Endothelial cell of umbilical vein (primary cell): ENCODE results near the gene KCNB1. TPM values are rescaled to one million over a fixed set of nuclear protein-coding genes. Genes with fewer than 3 reads are reported as not detected.

Experiments
- BruUV-seq: library from RNA; stranded (reverse); fragments of 400-500 nt; replicated peaks from 2 replicates; lab custom pipeline; 2021; lab: Mats Ljungman, UMichigan
- CTCF ChIA-PET: fragments of 300-600, 350-600 bp; sonication (Branson Sonifier 250); formaldehyde crosslinking; loops from one replicate; lab custom pipeline; 2021; ENCODE audit warnings: antibody characterized with exemption, inconsistent platforms; lab: Charles Lee
- POLR2A ChIA-PET: fragments of 300-600, 350-600 bp; sonication (Branson Sonifier 250); formaldehyde crosslinking; loops from one replicate; lab custom pipeline; 2021; ENCODE audit warnings: antibody characterized with exemption, inconsistent platforms; lab: Charles Lee
- DNase-seq: peaks from one replicate; pipeline ENCODE4 v3.0.0-alpha.2; 2011; ENCODE audit warnings: low read depth, low spot score
- FAIRE-seq: peaks from 2 replicates; lab custom pipeline; 2011; peaks lifted over from hg19 to GRCh38; lab: Jason Lieb, UNC
- H2AFZ ChIP-seq: 2 replicates; pipeline ENCODE4 v1.6.0; 2012; ENCODE audit warnings: low read depth, low read length, control low read depth, inconsistent platforms
- H3K27ac ChIP-seq: 2 replicates; pipeline ENCODE4 v1.5.1; 2011; ENCODE audit warnings: low read depth, mild to moderate bottlenecking, control low read depth, low read length, moderate library complexity; ENCODE audit not compliant: insufficient read depth
- H3K27me3 ChIP-seq, 2 experiments: 2 replicates each; pipeline versions ENCODE4 v1.6.0 to v1.6.1; 2011; ENCODE audit warnings: low read length in 2 of 2, mixed read lengths in 1 of 2; ENCODE audit not compliant: control insufficient read depth in 2 of 2, insufficient read depth in 2 of 2
- H3K36me3 ChIP-seq, 2 experiments: 2 replicates in 1 of 2; 3 replicates in 1 of 2; pipeline ENCODE4 v1.5.1; 2011; ENCODE audit warnings: low read length in 2 of 2, mild to moderate bottlenecking in 1 of 2, moderate library complexity in 1 of 2; ENCODE audit not compliant: control insufficient read depth in 2 of 2, insufficient read depth in 2 of 2; ENCODE audit errors: extremely low read depth in 1 of 2
- H3K4me1 ChIP-seq: 3 replicates; pipeline ENCODE4 v1.5.1; 2011; ENCODE audit warnings: mild to moderate bottlenecking, low read length; ENCODE audit not compliant: control insufficient read depth, insufficient read depth; ENCODE audit errors: extremely low read depth
- H3K4me2 ChIP-seq: 2 replicates; pipeline ENCODE4 v1.6.1; 2011; ENCODE audit warnings: low read length, control low read depth, mixed read lengths; ENCODE audit not compliant: insufficient read depth
- H3K4me3 ChIP-seq, 3 experiments: fragments of 200-600 bp in 1 of 3; sonication (generic), shearing (Covaris generic) in 1 of 3; replicated peaks in 1 of 3; 2 replicates each; pipeline ENCODE4 v1.5.1; 2011 to 2016; ENCODE audit warnings: control low read depth in 3 of 3, low read length in 3 of 3, mild to moderate bottlenecking in 2 of 3, inconsistent platforms in 1 of 3, low read depth in 1 of 3, moderate library complexity in 1 of 3; ENCODE audit not compliant: insufficient read depth in 1 of 3
- H3K79me2 ChIP-seq: 2 replicates; pipeline ENCODE4 v1.6.0; 2012; ENCODE audit warnings: low read length, inconsistent platforms; ENCODE audit not compliant: control insufficient read depth, insufficient read depth
- H3K9ac ChIP-seq: replicated peaks from 2 replicates; pipeline ENCODE3; 2011; ENCODE audit warnings: low read length, control low read depth; ENCODE audit not compliant: insufficient read depth; ENCODE audit errors: extremely low read depth
- H3K9me1 ChIP-seq: replicated peaks from 3 replicates; pipeline ENCODE4 v1.6.0; 2011; ENCODE audit warnings: mild to moderate bottlenecking, low read length; ENCODE audit not compliant: control insufficient read depth, insufficient read depth; ENCODE audit errors: extremely low read depth
- H3K9me3 ChIP-seq: replicated peaks from 2 replicates; pipeline ENCODE4 v1.5.1; 2012; ENCODE audit warnings: low read length, inconsistent platforms; ENCODE audit not compliant: control insufficient read depth, insufficient read depth
- H4K20me1 ChIP-seq: replicated peaks from 2 replicates; pipeline ENCODE3; 2011; ENCODE audit warnings: mild to moderate bottlenecking, low read length; ENCODE audit not compliant: control insufficient read depth, insufficient read depth; ENCODE audit errors: extremely low read depth
- CTCF ChIP-seq, 2 donors: IDR thresholded peaks; 1 replicate in 1 of 2; 2 replicates in 1 of 2; pipeline ENCODE4 v1.5.1; 2011; ENCODE audit warnings: low read length in 2 of 2, mild to moderate bottlenecking in 2 of 2, moderate library complexity in 2 of 2, control low read depth in 1 of 2, inconsistent platforms in 1 of 2, low read depth in 1 of 2; ENCODE audit not compliant: insufficient read depth in 1 of 2; ENCODE audit errors: extremely low read depth in 1 of 2
- FOS ChIP-seq: IDR thresholded peaks from 2 replicates; pipeline ENCODE4 v1.6.1; 2011; ENCODE audit warnings: mild to moderate bottlenecking, low read length, moderate library complexity, borderline replicate concordance; ENCODE audit not compliant: insufficient read depth
- GATA2 ChIP-seq: IDR thresholded peaks from 2 replicates; pipeline ENCODE4 v1.7.0; 2011; ENCODE audit warnings: low read depth, mild to moderate bottlenecking, moderate library complexity, mixed read lengths, low read length; ENCODE audit not compliant: insufficient read length, insufficient read depth
- JUN ChIP-seq: IDR thresholded peaks from 2 replicates; pipeline ENCODE4 v1.6.1; 2011; ENCODE audit warnings: borderline replicate concordance, low read depth; ENCODE audit not compliant: insufficient read length, insufficient read depth
- MYC ChIP-seq: IDR thresholded peaks from one replicate; pipeline ENCODE4 v1.6.1; 2011; ENCODE audit warnings: mild to moderate bottlenecking, low read depth, low read length
- POLR2A ChIP-seq: IDR thresholded peaks from 2 replicates; pipeline ENCODE4 v1.6.1; 2012; ENCODE audit warnings: low read depth, mild to moderate bottlenecking, control low read depth, low read length
- POLR2AphosphoS5 ChIP-seq: IDR thresholded peaks from 2 replicates; pipeline ENCODE4 v1.6.1; 2012; ENCODE audit warnings: low read depth, mild to moderate bottlenecking, control low read depth, low read length, moderate library complexity; ENCODE audit not compliant: insufficient read depth
- dilution Hi-C: fragments of 300-500 bp; cut with MboI; formaldehyde crosslinking; loops from one replicate; pipeline ENCODE4 v1.15.0; 2019; ENCODE audit warnings: low sequenced_read_pairs; ENCODE audit not compliant: extremely low pct_ligation_motif_present
- intact Hi-C: fragments of 100-400 bp; cut with micrococcal nuclease; formaldehyde crosslinking; loops from one replicate; pipeline ENCODE4 v1.10.0; 2022
- polyA plus RNA-seq, 4 experiments: library from polyadenylated mRNA; depleted of rRNA in 3 of 4; stranded (reverse) in 3 of 4; unstranded in 1 of 4; fragments of >200 nt; gene quantifications; 2 replicates each; pipeline versions ENCODE4 v1.2.1 to v1.2.3, GENCODE V29; 2011 to 2012; ENCODE audit warnings: missing spikeins in 1 of 4
- total RNA-seq: library from RNA; stranded (reverse); gene quantifications from 2 replicates; pipeline ENCODE4 v1.2.3, GENCODE V29; 2021
- TF ChIP-seq, protein P1 (sequence below): IDR thresholded peaks from 2 replicates; pipeline ENCODE4 v1.6.1; 2011; ENCODE audit not compliant: insufficient read depth, insufficient read length

Gene KCNB1
- total and polyA plus RNA-seq, 2 donors (not counting 3 experiments of a cell fraction or from before 2014, with no cell fraction given): not detected

DNA sequence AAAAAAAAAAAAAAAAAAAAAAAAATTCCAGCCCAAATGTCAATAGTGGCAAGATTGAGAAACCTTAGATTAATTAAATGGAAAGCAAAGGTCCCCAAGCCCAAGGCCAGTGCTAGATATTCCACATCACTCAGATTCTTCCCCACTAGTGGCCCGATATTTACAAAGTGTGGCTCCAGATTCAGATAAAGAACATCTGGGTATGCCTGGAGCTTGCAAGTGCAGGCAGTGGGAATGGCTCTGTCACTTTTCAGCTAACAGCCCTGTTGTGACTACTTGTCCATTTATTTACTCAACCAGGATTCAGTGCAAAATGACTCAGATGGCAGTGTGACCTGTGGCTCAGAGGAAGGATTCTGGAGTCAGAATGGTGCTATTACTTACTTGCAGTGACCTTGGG lies 8.2 kb upstream of the KCNB1 start:
- Histone ChIP-seq H3K9me1 (no peaks in the 10 kb centered on the region), H2AFZ (no peak overlapping the region), H3K9me3 (no peaks in the 10 kb centered on the region), H3K27ac (no peak overlapping the region), H3K4me3 (no peak overlapping the region), H3K79me2 (no peaks in the 10 kb centered on the region), H3K4me2 (no peak overlapping the region), H3K36me3 (no peaks in the 10 kb centered on the region), H4K20me1 (no peaks in the 10 kb centered on the region), H3K27me3 (peaks cover 13 to 16% of the 10 kb centered on the region in 2 experiments), H3K4me1 (no peaks in the 10 kb centered on the region), H3K9ac (no peak overlapping the region)
- BruUV-seq: no TSS peak
- CTCF ChIA-PET: interaction anchor here (0.6 to 1.1 kb wide), 3 partner anchors 51 to 342 kb away, joined by 3 to 4 read pairs (median 3); no protein-coding TSS in a partner anchor
- FAIRE-seq (no peak), DNase-seq (no peak)
- no peak for TF ChIP-seq GATA2
- POLR2A ChIA-PET: no interaction called here
- intact Hi-C loops (no loop called here), dilution Hi-C loops (no loop called here)

DNA sequence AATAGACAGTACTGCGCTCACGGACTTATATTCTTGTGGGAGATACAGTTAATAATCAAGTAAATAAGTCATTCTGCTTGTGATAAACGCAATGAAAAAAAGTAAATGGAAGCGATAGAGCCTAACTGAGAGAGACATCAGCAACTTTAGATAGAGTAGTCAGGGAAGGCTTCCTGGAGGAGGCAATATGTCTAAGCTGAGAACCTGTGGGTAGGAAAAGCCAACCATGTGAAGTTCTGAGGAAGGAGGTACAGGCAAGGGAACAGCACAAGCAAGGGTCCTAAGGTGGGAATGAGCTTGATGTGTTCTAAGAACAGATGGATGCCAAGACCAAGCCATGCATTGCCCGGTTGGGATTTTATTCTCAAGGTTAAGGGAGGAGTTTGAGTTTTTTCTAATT lies 7.2 kb upstream of the KCNB1 start:
- Histone ChIP-seq H3K4me2 (no peak overlapping the region), H2AFZ (no peak overlapping the region), H3K4me3 (no peak overlapping the region), H3K4me1 (no peaks in the 10 kb centered on the region), H4K20me1 (no peaks in the 10 kb centered on the region), H3K36me3 (no peaks in the 10 kb centered on the region), H3K9me3 (no peaks in the 10 kb centered on the region), H3K27ac (no peak overlapping the region), H3K79me2 (no peaks in the 10 kb centered on the region), H3K9ac (no peak overlapping the region), H3K9me1 (no peaks in the 10 kb centered on the region), H3K27me3 (peaks cover 13 to 15% of the 10 kb centered on the region in 2 experiments)
- no peak for FAIRE-seq
- dilution Hi-C loops: no loop called here
- no peak for TF ChIP-seq MYC
- no peak for TF ChIP-seq CTCF (IDR thresholded peaks at IDR 0.05; ENCODE audit: extremely low read depth in 1 of 2, insufficient read depth in 1 of 2, low read depth in 1 of 2, low read length in 2 of 2)
- no peak for TF ChIP-seq JUN
- no peak for TF ChIP-seq POLR2AphosphoS5
- TF ChIP-seq, protein P1, sequence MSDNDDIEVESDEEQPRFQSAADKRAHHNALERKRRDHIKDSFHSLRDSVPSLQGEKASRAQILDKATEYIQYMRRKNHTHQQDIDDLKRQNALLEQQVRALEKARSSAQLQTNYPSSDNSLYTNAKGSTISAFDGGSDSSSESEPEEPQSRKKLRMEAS: no peak
- TF ChIP-seq POLR2A: no peak
- TF ChIP-seq FOS: no peak
- no peak for TF ChIP-seq GATA2
- no peak for DNase-seq
- intact Hi-C loops: no loop called here
- no TSS peak for BruUV-seq
- CTCF ChIA-PET: no interaction called here
- POLR2A ChIA-PET: no interaction called here
